DMS114 treated with DMSO at 0.1 percent for 48 hours (cell line): ENCODE data around the gene RERE.

Experiments
- DNase-seq: peaks from one replicate; lab custom pipeline; 2025; ENCODE audit not compliant: unreplicated experiment; lab: John Stamatoyannopoulos, UW

The RERE gene

GRCh38 chr1:8416881-8417280 lies 400.6 kb downstream of the RERE start:
- no peak for DNase-seq

GRCh38 chr1:8415526-8416278 lies 401.7 kb downstream of the RERE start:
- DNase-seq = no peak

- no peak for DNase-seq
These were observed 405.1 kb downstream of the RERE start for GRCh38 chr1:8412183-8412831.

GRCh38 chr1:8411803-8412182 lies 405.6 kb downstream of the RERE start:
- DNase-seq = no peak

GRCh38 chr1:8410791-8411190 lies 406.6 kb downstream of the RERE start:
- DNase-seq = no peak

DNA sequence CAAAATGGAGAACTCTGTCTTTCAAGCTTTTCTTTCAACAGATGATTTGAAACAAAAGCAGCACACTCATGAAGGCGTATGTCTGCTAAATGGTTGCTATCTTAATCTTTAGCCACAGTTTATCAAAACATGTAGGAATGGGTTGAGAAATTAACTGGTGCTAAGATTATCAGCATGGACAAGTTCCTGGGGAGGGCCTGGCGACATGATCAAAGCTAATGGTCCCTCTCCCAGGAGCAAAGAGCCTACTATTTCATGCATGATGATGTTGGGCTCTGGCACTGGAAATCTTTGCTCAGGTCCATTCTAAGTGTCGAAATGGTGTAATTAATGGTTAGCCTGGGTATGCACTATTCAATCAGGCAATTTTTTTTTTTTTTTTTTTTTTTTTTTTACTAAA lies 407.8 kb downstream of the RERE start:
- no peak for DNase-seq

DNA sequence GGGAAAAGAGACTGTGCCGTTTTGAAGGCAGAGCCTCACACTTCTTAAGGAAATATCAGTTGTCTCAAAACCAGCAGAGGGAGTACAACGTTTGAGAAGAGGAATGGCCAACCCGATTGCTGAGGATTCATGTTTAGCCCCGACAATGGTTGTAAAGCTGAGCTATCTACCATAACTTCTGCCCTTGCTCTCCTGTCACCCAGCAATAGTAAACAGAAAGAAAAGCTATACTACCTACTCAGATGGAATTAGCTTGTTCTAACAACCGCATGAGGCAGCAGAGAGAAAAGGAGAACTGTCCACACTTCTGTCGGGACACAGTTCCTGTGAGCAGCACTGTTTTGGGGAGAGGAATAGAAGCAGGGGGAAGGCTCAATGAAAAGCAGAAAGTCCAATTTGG lies 408.3 kb downstream of the RERE start:
- peak; percentile 28 for DNase-seq

DNA sequence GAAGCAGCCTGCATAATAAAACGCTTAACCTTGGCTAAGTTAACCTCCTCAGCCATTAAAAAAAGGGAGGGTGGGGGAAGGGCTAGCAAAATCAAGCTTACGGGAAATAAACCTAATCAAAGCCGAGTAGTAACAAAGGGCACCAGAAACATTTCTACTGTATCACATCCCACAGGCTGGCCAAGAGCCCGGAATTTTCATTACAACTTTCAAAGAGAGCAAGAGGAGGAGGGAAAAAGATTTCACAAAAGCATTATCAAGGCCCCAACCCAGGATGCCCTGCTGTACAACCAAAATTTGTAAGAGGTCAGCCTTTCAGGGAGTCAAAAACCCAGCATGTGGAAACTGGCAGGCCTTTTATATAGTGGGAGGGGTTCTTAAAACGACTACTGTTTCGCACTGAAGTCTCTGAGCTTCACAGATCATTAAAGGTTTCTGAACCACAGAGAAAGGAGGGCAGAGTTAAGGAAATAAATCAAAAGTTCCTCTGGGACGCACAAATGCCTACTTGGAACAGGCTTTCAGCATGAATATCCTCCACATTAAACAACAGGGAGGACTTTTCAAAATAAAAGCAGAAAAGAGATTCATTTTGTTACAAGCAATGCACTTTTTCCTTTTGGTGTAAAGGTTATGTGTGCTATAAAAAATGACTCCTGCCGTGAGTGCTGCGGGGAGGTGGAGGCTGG lies 409.1 kb downstream of the RERE start:
- DNase-seq = no peak

DNA sequence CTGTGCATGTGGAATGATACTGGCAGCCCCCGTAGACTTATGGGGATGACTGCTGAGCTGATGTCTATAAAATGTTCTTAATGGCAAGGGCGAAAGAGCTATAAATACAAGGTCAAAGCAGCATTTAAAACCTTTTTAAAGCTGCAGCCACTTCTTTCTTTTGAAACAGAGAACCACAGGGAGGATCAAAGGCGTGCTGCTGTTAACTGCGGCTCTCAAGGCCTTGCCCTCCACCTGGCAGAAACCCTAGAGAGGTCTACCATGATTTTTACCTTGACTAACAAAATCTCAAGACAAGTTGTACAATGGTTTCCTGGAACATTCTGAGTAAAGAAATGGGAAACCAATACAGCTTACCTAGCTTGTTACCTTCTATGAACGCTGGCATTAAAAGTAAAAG lies 409.8 kb downstream of the RERE start:
- no peak for DNase-seq

GRCh38 chr1:8406960-8407359 lies 410.5 kb downstream of the RERE start:
- DNase-seq = no peak

- no peak for DNase-seq
These were observed 411.4 kb downstream of the RERE start for GRCh38 chr1:8406011-8406410.

- DNase-seq = no peak
These were observed 412.7 kb downstream of the RERE start for GRCh38 chr1:8404460-8405370.

DNA sequence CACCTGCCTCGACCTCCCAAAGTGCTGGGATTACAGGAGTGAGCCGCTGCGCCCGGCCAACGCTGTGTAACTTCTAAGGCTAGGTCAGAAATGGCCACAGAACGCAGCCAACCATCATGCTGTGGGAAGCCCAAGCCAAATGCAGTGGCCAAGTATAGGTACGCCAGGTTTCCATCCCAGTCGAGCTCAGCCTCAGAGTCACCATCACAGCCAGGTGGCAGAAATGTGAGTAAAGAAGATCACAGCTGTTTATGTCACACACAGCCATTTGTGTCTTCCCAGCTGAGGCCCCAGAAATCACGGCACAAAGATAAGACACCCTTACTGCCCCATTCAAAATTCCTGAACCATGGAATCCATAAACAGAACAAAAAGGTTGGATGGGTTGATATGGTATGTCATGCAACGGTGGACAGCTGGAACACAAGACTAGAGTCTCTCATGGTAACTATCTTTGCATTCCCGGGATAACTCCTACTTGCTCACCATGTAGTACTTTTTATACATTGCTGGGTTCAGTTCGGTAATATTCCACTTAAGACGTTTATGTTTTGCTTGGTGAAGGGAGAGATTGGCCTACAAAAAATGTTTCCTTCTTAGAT lies 415.2 kb downstream of the RERE start:
- DNase-seq = no peak

- DNase-seq = no peak
These were observed 418.8 kb downstream of the RERE start for GRCh38 chr1:8398677-8399076.

GRCh38 chr1:8398086-8398485 lies 419.4 kb downstream of the RERE start:
- DNase-seq = no peak

- DNase-seq = no peak
These were observed 419.9 kb downstream of the RERE start for GRCh38 chr1:8397511-8397910.

DNA sequence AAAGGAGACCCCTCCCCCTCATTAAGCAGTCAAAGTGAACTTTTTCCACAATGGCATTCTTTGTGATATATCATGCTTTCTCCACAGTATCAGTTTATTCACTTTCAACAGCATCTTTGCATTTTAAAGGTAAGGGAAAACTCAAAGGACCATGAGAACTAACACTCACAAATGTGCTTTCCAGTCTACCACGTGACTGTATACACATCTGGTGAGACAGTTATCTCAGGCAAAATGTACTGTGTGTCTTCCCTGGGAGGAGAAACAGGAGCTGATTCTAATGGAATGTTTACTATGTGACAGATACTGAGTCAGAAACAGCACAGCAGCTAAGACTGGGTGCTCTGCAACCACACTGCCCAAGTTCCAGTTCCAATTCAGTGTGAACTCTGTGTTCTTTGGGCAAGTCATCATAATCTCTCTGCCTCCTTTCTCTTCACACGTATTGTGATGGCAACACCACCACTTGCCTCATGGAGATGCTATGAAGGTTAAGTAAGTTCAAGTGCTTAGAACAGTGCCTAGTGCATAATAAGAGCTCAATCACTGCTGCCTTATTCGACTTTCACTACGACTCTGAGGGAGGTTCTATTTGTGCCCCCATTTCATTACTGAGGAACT lies 420.5 kb downstream of the RERE start:
- no peak for DNase-seq

GRCh38 chr1:8396083-8396785 lies 421.2 kb downstream of the RERE start:
- DNase-seq = no peak

- no peak for DNase-seq
These were observed 422.0 kb downstream of the RERE start for GRCh38 chr1:8395433-8395866.
